HepG2 (cell line): ENCODE measurements around the gene ZSCAN26. TPM values are rescaled to one million over a fixed set of nuclear protein-coding genes. Genes with fewer than 3 reads are reported as not detected.

Experiments used
- ATAC-seq: fragments of 200-7000 bp; cut with Tn5 transposase; 3 replicates; pipeline ENCODE4 v1.9.1; 2020; ENCODE audit warnings: mild to moderate bottlenecking, moderate library complexity
- BruUV-seq: library from RNA; stranded (reverse); fragments of 400-500 nt; replicated peaks from 2 replicates; lab custom pipeline; 2021; lab: Mats Ljungman, UMichigan
- CTCF ChIA-PET: fragments of 300-600 bp; formaldehyde crosslinking; extraction: SDS; loops from one replicate; lab custom pipeline; 2021; ENCODE audit warnings: low total read pairs, inconsistent platforms, low intra/inter-chr PET ratio; lab: Yijun Ruan, JAX
- POLR2A ChIA-PET: fragments of 350-600 bp; sonication (Branson Sonifier 250); formaldehyde crosslinking; loops from one replicate; lab custom pipeline; 2020; ENCODE audit warnings: antibody characterized with exemption, inconsistent platforms; lab: Yijun Ruan, JAX
- DNase-seq: peaks from one replicate; pipeline ENCODE4 v3.0.0-alpha.2; 2015; ENCODE audit warnings: low spot score
- FAIRE-seq: peaks from 3 replicates; lab custom pipeline; 2011; peaks lifted over from hg19 to GRCh38; lab: Jason Lieb, UNC
- H2AFZ ChIP-seq: one replicate; pipeline ENCODE4 v1.6.1; 2011; ENCODE audit warnings: low read length, inconsistent platforms
- H3K27ac ChIP-seq: fragments of 300-600 bp; 3 replicates; pipeline ENCODE4 v1.8.0; 2011; ENCODE audit warnings: mixed run types, mild to moderate bottlenecking, mixed read lengths, low read length, inconsistent platforms; ENCODE audit not compliant: insufficient read depth; ENCODE audit errors: extremely low read length
- H3K27me3 ChIP-seq, 2 experiments: fragments of 200-600 bp in 1 of 2; 2 replicates in 1 of 2; 3 replicates in 1 of 2; pipeline versions ENCODE4 v1.6.0 to v1.8.0; 2011; ENCODE audit warnings: low read length in 2 of 2, mild to moderate bottlenecking in 2 of 2, moderate library complexity in 2 of 2, inconsistent platforms in 1 of 2; ENCODE audit not compliant: insufficient read depth in 2 of 2, control insufficient read depth in 1 of 2
- H3K36me3 ChIP-seq, 2 experiments: fragments of 200-600 bp in 1 of 2; replicated peaks in 1 of 2; 2 replicates in 1 of 2; 3 replicates in 1 of 2; pipeline versions ENCODE4 v1.5.1 to v1.8.0; 2011; ENCODE audit warnings: low read length in 2 of 2, inconsistent platforms in 1 of 2; ENCODE audit not compliant: insufficient read depth in 2 of 2, control insufficient read depth in 1 of 2
- H3K4me1 ChIP-seq: 2 replicates; pipeline ENCODE4 v1.5.1; 2012; ENCODE audit warnings: low read length, inconsistent platforms; ENCODE audit not compliant: insufficient read depth
- H3K4me2 ChIP-seq: 2 replicates; pipeline ENCODE4 v1.6.0; 2011; ENCODE audit warnings: low read depth, low read length, inconsistent platforms
- H3K4me3 ChIP-seq, 3 experiments: fragments of 200-600 bp in 1 of 3; sonication (generic), shearing (Covaris generic) in 1 of 3; replicated peaks in 1 of 3; 2 replicates each; pipeline ENCODE4 v1.5.1; 2011 to 2016; ENCODE audit warnings: low read length in 3 of 3, inconsistent platforms in 2 of 3, low read depth in 2 of 3, mild to moderate bottlenecking in 2 of 3, control low read depth in 1 of 3, mixed read lengths in 1 of 3; ENCODE audit not compliant: insufficient read depth in 1 of 3
- H3K79me2 ChIP-seq: one replicate; pipeline ENCODE4 v1.6.1; 2011; ENCODE audit warnings: low read length, inconsistent platforms; ENCODE audit not compliant: insufficient read depth
- H3K9ac ChIP-seq: 2 replicates; pipeline ENCODE4 v1.6.0; 2011; ENCODE audit warnings: mild to moderate bottlenecking, low read depth, low read length, inconsistent platforms; ENCODE audit not compliant: insufficient read depth
- H3K9me3 ChIP-seq: 2 replicates; pipeline ENCODE4 v1.5.1; 2012; ENCODE audit warnings: mild to moderate bottlenecking, low read length
- H4K20me1 ChIP-seq: 2 replicates; pipeline ENCODE4 v1.6.0; 2011; ENCODE audit warnings: inconsistent platforms, mild to moderate bottlenecking, low read length, moderate library complexity; ENCODE audit not compliant: insufficient read depth
- PCBP2 ChIP-seq: fragments of 200-400 bp; formaldehyde crosslinking; optimal IDR thresholded peaks from 2 replicates; pipeline ENCODE3; 2018; ENCODE audit warnings: low read length, low read depth; ENCODE audit not compliant: poor library complexity, severe bottlenecking
- PTBP1 ChIP-seq: fragments of 200-400 bp; formaldehyde crosslinking; IDR thresholded peaks from 2 replicates; pipeline ENCODE4 v1.6.1; 2018; ENCODE audit warnings: low read length, low read depth; ENCODE audit not compliant: poor library complexity, severe bottlenecking
- SNAI1 ChIP-seq: sonication (generic); formaldehyde crosslinking; IDR thresholded peaks from 2 replicates; pipeline ENCODE4 v1.5.0; 2020; ENCODE audit warnings: mild to moderate bottlenecking, missing genetic modification reagents, borderline replicate concordance
- ZC3H13 ChIP-seq: sonication (generic); formaldehyde crosslinking; IDR thresholded peaks from 2 replicates; pipeline ENCODE4 v1.8.1; 2023; ENCODE audit warnings: mild to moderate bottlenecking, missing genetic modification reagents, moderate library complexity
- ZFP36 ChIP-seq: fragments of 150-350 bp; IDR thresholded peaks from 2 replicates; pipeline ENCODE4 v1.6.1; 2018; ENCODE audit warnings: borderline replicate concordance, low read length, low read depth; ENCODE audit not compliant: partially characterized antibody
- ZNF354B ChIP-seq: sonication (generic); formaldehyde crosslinking; IDR thresholded peaks from 2 replicates; pipeline ENCODE4 v1.8.0; 2022; ENCODE audit warnings: mild to moderate bottlenecking, missing genetic modification reagents
- WGBS: methylation state at CpG from one replicate; pipeline ENCODE4 v1.1.6; 2017; ENCODE audit warnings: low lambda C conversion rate; 5-methylcytosine and 5-hydroxymethylcytosine counted together
- in situ Hi-C: cut with HindIII; loops from 2 replicates; pipeline ENCODE4 v1.10.0; 2017; ENCODE audit warnings: low pct_unique_long_range_greater_than_20kb; ENCODE audit not compliant: extremely low pct_ligation_motif_present
- intact Hi-C: fragments of 100-400 bp; cut with micrococcal nuclease; formaldehyde crosslinking; loops from one replicate; pipeline ENCODE4 v1.10.0; 2022; ENCODE audit not compliant: unreplicated experiment
- polyA plus RNA-seq, 8 experiments: library from polyadenylated mRNA; depleted of rRNA in 3 of 8; stranded (reverse) in 7 of 8; unstranded in 1 of 8; fragments of >200 nt; fragmentation: Illumina TruSeq in 4 of 8; extraction: Trizol in 4 of 8; gene quantifications; 2 replicates each; pipeline versions ENCODE4 v1.2.1 to v1.2.3, GENCODE V29; 2011 to 2016; ENCODE audit warnings: low read depth in 4 of 8, missing spikeins in 1 of 8, mixed read lengths in 1 of 8; ENCODE audit not compliant: insufficient read depth in 1 of 8
- total RNA-seq, 5 experiments: library from RNA; depleted of rRNA; stranded (reverse); fragments of >200 nt; fragmentation: Illumina TruSeq; extraction: Trizol; gene quantifications; 2 replicates each; pipeline ENCODE4 v1.2.3, GENCODE V29; 2016; ENCODE audit warnings: low read depth in 1 of 5
- TF ChIP-seq, protein P1 (sequence below): sonication (generic); formaldehyde crosslinking; IDR thresholded peaks from 2 replicates; pipeline ENCODE4 v1.4.0; 2020; ENCODE audit warnings: mild to moderate bottlenecking, missing genetic modification reagents
- TF ChIP-seq, protein P2 (sequence below): sonication (generic); formaldehyde crosslinking; IDR thresholded peaks from 2 replicates; pipeline ENCODE4 v1.4.0; 2020; ENCODE audit warnings: mild to moderate bottlenecking, missing genetic modification reagents

Gene ZSCAN26
- total and polyA plus RNA-seq, 2 of the 13 experiments (the other 11 are each of a cell fraction or from before 2014, with no cell fraction given), result 12.0 to 15.6 TPM

- Histone ChIP-seq H3K36me3 (peaks cover 9 to 24% of the 10 kb centered on the region in 2 experiments), H3K27ac (peak overlapping the region; percentile 55), H3K4me2 (peak overlapping the region; percentile 98), H3K4me1 (peaks cover 31% of the 10 kb centered on the region), H3K27me3 (no peaks in the 10 kb centered on the region; a peak in 2 of 5 replicates), H3K4me3 (peak overlapping the region; percentile 91 to 99 (median 99)), H4K20me1 (no peaks in the 10 kb centered on the region; the same call in 1 of the 2 replicates), H3K9me3 (no peaks in the 10 kb centered on the region), H2AFZ (peak overlapping the region; percentile 94), H3K79me2 (peaks cover 10% of the 10 kb centered on the region), H3K9ac (peak overlapping the region; percentile 79)
- intact Hi-C loops (loop anchor here (1.0 to 5.0 kb wide), 6 partner anchors 28 to 132 kb away; partner anchors contain the start of genes PGBD1, ZKSCAN4, ZKSCAN8 and ZSCAN26), in situ Hi-C loops (loop anchor here (5.0 kb wide), 1 partner anchor 82 kb away; the partner anchor contains the start of gene ZKSCAN8)
- 67% methylated on average over 9 of the region's 9 CpGs for WGBS
- DNase-seq (no peak), FAIRE-seq (no peak), ATAC-seq (no peak)
- ChIA-PET CTCF (no interaction called here), POLR2A (interaction anchor here (1.5 to 4.4 kb wide), 3 partner anchors 28 to 84 kb away, joined by 4 to 15 read pairs (median 4); partner anchors contain the start of genes ZKSCAN4, ZKSCAN8 and ZSCAN26)
- TF ChIP-seq ZFP36 (no peak), ZC3H13 (no peak), PCBP2 (peak; percentile 47), ZNF354B (CRISPR knock-in tag) (0 out of 2 replicates have a peak, but pooled peaks have one; percentile 32), PTBP1 (no peak), SNAI1 (0 out of 2 replicates have a peak, but pooled peaks have one; percentile 38)
- TF ChIP-seq, protein P1, sequence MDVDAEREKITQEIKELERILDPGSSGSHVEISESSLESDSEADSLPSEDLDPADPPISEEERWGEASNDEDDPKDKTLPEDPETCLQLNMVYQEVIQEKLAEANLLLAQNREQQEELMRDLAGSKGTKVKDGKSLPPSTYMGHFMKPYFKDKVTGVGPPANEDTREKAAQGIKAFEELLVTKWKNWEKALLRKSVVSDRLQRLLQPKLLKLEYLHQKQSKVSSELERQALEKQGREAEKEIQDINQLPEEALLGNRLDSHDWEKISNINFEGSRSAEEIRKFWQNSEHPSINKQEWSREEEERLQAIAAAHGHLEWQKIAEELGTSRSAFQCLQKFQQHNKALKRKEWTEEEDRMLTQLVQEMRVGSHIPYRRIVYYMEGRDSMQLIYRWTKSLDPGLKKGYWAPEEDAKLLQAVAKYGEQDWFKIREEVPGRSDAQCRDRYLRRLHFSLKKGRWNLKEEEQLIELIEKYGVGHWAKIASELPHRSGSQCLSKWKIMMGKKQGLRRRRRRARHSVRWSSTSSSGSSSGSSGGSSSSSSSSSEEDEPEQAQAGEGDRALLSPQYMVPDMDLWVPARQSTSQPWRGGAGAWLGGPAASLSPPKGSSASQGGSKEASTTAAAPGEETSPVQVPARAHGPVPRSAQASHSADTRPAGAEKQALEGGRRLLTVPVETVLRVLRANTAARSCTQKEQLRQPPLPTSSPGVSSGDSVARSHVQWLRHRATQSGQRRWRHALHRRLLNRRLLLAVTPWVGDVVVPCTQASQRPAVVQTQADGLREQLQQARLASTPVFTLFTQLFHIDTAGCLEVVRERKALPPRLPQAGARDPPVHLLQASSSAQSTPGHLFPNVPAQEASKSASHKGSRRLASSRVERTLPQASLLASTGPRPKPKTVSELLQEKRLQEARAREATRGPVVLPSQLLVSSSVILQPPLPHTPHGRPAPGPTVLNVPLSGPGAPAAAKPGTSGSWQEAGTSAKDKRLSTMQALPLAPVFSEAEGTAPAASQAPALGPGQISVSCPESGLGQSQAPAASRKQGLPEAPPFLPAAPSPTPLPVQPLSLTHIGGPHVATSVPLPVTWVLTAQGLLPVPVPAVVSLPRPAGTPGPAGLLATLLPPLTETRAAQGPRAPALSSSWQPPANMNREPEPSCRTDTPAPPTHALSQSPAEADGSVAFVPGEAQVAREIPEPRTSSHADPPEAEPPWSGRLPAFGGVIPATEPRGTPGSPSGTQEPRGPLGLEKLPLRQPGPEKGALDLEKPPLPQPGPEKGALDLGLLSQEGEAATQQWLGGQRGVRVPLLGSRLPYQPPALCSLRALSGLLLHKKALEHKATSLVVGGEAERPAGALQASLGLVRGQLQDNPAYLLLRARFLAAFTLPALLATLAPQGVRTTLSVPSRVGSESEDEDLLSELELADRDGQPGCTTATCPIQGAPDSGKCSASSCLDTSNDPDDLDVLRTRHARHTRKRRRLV (CRISPR knock-in tag), result 0 out of 2 replicates have a peak, but pooled peaks have one; percentile 55
- TF ChIP-seq, protein P2, sequence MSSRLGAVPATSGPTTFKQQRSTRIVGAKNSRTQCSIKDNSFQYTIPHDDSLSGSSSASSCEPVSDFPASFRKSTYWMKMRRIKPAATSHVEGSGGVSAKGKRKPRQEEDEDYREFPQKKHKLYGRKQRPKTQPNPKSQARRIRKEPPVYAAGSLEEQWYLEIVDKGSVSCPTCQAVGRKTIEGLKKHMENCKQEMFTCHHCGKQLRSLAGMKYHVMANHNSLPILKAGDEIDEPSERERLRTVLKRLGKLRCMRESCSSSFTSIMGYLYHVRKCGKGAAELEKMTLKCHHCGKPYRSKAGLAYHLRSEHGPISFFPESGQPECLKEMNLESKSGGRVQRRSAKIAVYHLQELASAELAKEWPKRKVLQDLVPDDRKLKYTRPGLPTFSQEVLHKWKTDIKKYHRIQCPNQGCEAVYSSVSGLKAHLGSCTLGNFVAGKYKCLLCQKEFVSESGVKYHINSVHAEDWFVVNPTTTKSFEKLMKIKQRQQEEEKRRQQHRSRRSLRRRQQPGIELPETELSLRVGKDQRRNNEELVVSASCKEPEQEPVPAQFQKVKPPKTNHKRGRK (CRISPR knock-in tag), result 0 out of 2 replicates have a peak, but pooled peaks have one; percentile 70
- BruUV-seq, result TSS peak; percentile 84
These were observed 42.5 kb upstream of the ZSCAN26 start for GRCh38 chr6:28224131-28225055.
